GM12872 (cell line): Measurements from ENCODE around the gene GNAO1.

Experiments
- CTCF ChIP-seq: IDR thresholded peaks from 3 replicates; pipeline ENCODE4 v1.5.1; 2011; ENCODE audit warnings: low read depth, mild to moderate bottlenecking, low read length, moderate library complexity; ENCODE audit not compliant: insufficient read depth

GNAO1 gene

GRCh38 chr16:56227936-56228335 is 36.6 kb downstream of the GNAO1 start:
- no peak for TF ChIP-seq CTCF

- TF ChIP-seq CTCF = no peak
These were observed 37.2 kb downstream of the GNAO1 start for GRCh38 chr16:56228476-56228875.

- TF ChIP-seq CTCF = no peak
These were observed 42.7 kb downstream of the GNAO1 start for GRCh38 chr16:56233795-56234566.

- no peak for TF ChIP-seq CTCF
These were observed 43.4 kb downstream of the GNAO1 start for GRCh38 chr16:56234737-56235136.

- TF ChIP-seq CTCF = no peak
These were observed 46.2 kb downstream of the GNAO1 start for GRCh38 chr16:56237451-56237930.

GRCh38 chr16:56238188-56238587 is 46.9 kb downstream of the GNAO1 start:
- no peak for TF ChIP-seq CTCF

GRCh38 chr16:56241596-56241995 is 50.3 kb downstream of the GNAO1 start:
- TF ChIP-seq CTCF = no peak
